AG04450 (cell line): ENCODE results near the gene PHC2. TPM values are rescaled to one million over a fixed set of nuclear protein-coding genes. Genes with fewer than 3 reads are reported as not detected.

Experiments used
- CTCF ChIA-PET: fragments of 300-600, 350-600 bp; formaldehyde crosslinking; extraction: SDS; loops from one replicate; lab custom pipeline; 2022; ENCODE audit warnings: antibody characterized with exemption, inconsistent platforms; lab: Charles Lee
- POLR2A ChIA-PET: fragments of 350-600 bp; formaldehyde crosslinking; extraction: SDS; loops from one replicate; lab custom pipeline; 2021; ENCODE audit warnings: antibody characterized with exemption, inconsistent platforms; lab: Yijun Ruan, JAX
- DNase-seq: peaks from one replicate; pipeline ENCODE4 v3.0.0-alpha.2; 2011; ENCODE audit warnings: low read depth, low spot score
- H3K27ac ChIP-seq: one replicate; pipeline ENCODE4 v1.5.1; 2012; ENCODE audit warnings: low read depth, low read length, control low read depth
- H3K27me3 ChIP-seq: one replicate; pipeline ENCODE4 v1.6.0; 2012; ENCODE audit warnings: low read length; ENCODE audit not compliant: control insufficient read depth, insufficient read depth
- H3K4me3 ChIP-seq: 2 replicates; pipeline ENCODE4 v1.5.1; 2011; ENCODE audit warnings: mild to moderate bottlenecking, low read depth, low read length, control low read depth
- H3K9me3 ChIP-seq: 2 replicates; pipeline ENCODE4 v1.5.1; 2012; ENCODE audit warnings: low read length; ENCODE audit not compliant: control insufficient read depth, insufficient read depth
- polyA plus RNA-seq: library from polyadenylated mRNA; depleted of rRNA; stranded (reverse); fragments of >200 nt; gene quantifications from 2 replicates; pipeline ENCODE4 v1.2.3, GENCODE V29; 2011
- TF ChIP-seq, protein P1 (sequence below): IDR thresholded peaks from 2 replicates; pipeline ENCODE4 v1.5.1; 2011; ENCODE audit warnings: low read depth, low read length, control low read depth, inconsistent platforms

The PHC2 gene
- polyA plus RNA-seq, 1 experiment = 47.1 TPM

GRCh38 chr1:33410091-33410701 is 20.7 kb downstream of the PHC2 start:
- H3K27me3 ChIP-seq = no peaks in the 10 kb centered on the region
- no peak for DNase-seq
- H3K27ac ChIP-seq = no peak overlapping the region
- CTCF ChIA-PET = interaction anchor here (1.1 to 1.4 kb wide), 2 partner anchors 13 to 113 kb away, joined by 3 read pairs; no protein-coding TSS in a partner anchor
- POLR2A ChIA-PET = no interaction called here
- H3K9me3 ChIP-seq = peaks cover 5% of the 10 kb centered on the region; the same call in 1 of the 2 replicates
- no peak overlapping the region for H3K4me3 ChIP-seq
- TF ChIP-seq, protein P1, sequence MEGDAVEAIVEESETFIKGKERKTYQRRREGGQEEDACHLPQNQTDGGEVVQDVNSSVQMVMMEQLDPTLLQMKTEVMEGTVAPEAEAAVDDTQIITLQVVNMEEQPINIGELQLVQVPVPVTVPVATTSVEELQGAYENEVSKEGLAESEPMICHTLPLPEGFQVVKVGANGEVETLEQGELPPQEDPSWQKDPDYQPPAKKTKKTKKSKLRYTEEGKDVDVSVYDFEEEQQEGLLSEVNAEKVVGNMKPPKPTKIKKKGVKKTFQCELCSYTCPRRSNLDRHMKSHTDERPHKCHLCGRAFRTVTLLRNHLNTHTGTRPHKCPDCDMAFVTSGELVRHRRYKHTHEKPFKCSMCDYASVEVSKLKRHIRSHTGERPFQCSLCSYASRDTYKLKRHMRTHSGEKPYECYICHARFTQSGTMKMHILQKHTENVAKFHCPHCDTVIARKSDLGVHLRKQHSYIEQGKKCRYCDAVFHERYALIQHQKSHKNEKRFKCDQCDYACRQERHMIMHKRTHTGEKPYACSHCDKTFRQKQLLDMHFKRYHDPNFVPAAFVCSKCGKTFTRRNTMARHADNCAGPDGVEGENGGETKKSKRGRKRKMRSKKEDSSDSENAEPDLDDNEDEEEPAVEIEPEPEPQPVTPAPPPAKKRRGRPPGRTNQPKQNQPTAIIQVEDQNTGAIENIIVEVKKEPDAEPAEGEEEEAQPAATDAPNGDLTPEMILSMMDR = no peak

DNA sequence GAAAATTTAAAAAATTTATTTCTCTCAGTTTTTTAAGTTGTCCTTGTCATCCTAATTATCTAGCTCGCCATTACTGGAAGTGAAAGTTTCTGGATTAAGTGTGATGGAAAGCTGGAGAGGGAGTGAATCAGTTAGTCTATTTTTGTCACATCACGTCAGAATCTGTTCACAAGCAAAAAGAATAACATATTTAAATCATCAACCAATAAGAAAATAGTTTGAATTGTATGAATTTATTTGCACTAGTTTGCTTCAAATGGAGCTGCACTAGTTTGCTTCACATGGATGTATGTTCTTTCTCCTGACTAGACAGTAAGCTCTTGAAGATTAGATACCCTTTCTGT is 22.8 kb downstream of the PHC2 start:
- H3K9me3 ChIP-seq = no peaks in the 10 kb centered on the region; the same call in 1 of the 2 replicates
- no peak overlapping the region for H3K4me3 ChIP-seq
- DNase-seq = no peak
- TF ChIP-seq, protein P1 = no peak
- no peaks in the 10 kb centered on the region for H3K27me3 ChIP-seq
- ChIA-PET POLR2A (no interaction called here), CTCF (interaction anchor here (1.0 kb wide), 1 partner anchor 48 kb away, joined by 3 read pairs; no protein-coding TSS in a partner anchor)
- no peak overlapping the region for H3K27ac ChIP-seq

DNA sequence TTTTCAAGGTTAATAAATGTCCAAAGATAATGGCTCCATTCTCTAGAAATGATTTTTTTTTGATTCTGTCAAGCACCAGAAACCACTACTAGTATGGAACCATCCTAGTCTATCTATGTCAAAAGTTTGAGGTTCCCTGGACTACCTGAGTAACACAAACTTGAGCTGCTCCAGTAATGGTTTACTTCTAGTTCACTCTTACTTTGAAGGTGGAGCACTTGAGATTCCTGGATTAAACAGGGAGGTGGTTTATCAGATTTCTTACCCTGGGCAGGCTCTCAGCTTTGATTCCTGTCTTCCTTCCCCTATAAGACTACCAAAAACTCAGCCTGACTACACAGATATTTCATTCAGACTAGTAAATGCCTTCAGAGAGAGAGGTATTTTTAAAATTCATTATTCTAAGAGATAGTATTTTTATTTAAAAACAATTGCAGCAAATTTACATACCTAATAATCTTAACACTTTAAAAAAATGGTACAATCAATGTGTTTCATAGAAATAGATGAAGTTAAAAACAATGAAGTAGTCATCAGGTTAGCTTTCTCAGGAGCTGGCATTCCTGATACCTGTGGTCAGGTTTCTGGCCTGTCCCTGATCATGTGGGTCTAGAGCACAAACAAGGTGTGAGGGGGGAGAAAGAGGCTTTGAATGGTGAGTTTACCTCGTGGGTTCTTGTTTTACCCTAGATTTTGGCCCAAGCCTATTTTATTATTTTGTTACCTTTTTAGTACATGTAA is 23.4 kb downstream of the PHC2 start:
- no peak for DNase-seq
- no peaks in the 10 kb centered on the region for H3K27me3 ChIP-seq
- CTCF ChIA-PET = interaction anchor here (1.0 kb wide), 1 partner anchor 49 kb away, joined by 3 read pairs; no protein-coding TSS in a partner anchor
- no peaks in the 10 kb centered on the region; the same call in 1 of the 2 replicates for H3K9me3 ChIP-seq
- H3K27ac ChIP-seq = no peak overlapping the region
- TF ChIP-seq, protein P1 = no peak
- no peak overlapping the region for H3K4me3 ChIP-seq
- POLR2A ChIA-PET = no interaction called here

GRCh38 chr1:33402206-33402605 is 28.7 kb downstream of the PHC2 start:
- Histone ChIP-seq H3K27ac (no peak overlapping the region), H3K9me3 (no peaks in the 10 kb centered on the region; the same call in 1 of the 2 replicates), H3K27me3 (no peaks in the 10 kb centered on the region), H3K4me3 (no peak overlapping the region)
- no peak for DNase-seq
- ChIA-PET POLR2A (no interaction called here), CTCF (no interaction called here)
- TF ChIP-seq, protein P1 = no peak

GRCh38 chr1:33401471-33401870 is 29.4 kb downstream of the PHC2 start:
- CTCF ChIA-PET = no interaction called here

More at GRCh38 chr1:33401471-33401870, 29.4 kb downstream of the PHC2 start:
- POLR2A ChIA-PET = no interaction called here
- Histone ChIP-seq H3K9me3 (no peaks in the 10 kb centered on the region; the same call in 1 of the 2 replicates), H3K27ac (no peak overlapping the region), H3K27me3 (no peaks in the 10 kb centered on the region), H3K4me3 (no peak overlapping the region)
- no peak for DNase-seq
- TF ChIP-seq, protein P1 = no peak
